Measurements from ENCODE around the gene ARRDC1.
A peak's percentile ranks its signal among the peaks of the same experiment; 100 is the strongest.
"Not testable (repeated sequence)": the region's sequence is repeated elsewhere in the genome, so short reads cannot be mapped to it uniquely, and the experiment has no call there.

Gene ARRDC1

GRCh38 chr9:137592767-137593166, 12.7 kb upstream of the ARRDC1 start:
- TF ChIP-seq CTCF (IDR thresholded peaks at IDR 0.05) = no peak
- no peak for DNase-seq (ENCODE audit: low spot score)
- Histone ChIP-seq H3K27ac (no peak overlapping the region), H3K4me3 (no peak overlapping the region)

- Histone ChIP-seq H3K27ac (no peak overlapping the region), H3K4me3 (no peak overlapping the region)
- TF ChIP-seq CTCF (IDR thresholded peaks at IDR 0.05) = no peak
- DNase-seq (ENCODE audit: low spot score) = no peak
Measured at GRCh38 chr9:137593176-137593575, 12.3 kb upstream of the ARRDC1 start.

- not testable (repeated sequence) for H3K4me3 ChIP-seq; H3K27ac ChIP-seq; DNase-seq (ENCODE audit: low spot score)
Measured at GRCh38 chr9:137596577-137596976, 8.9 kb upstream of the ARRDC1 start.

GRCh38 chr9:137598943-137599342, 6.5 kb upstream of the ARRDC1 start:
- Histone ChIP-seq H3K4me3 (no peak overlapping the region), H3K27ac (no peak overlapping the region)
- TF ChIP-seq CTCF (IDR thresholded peaks at IDR 0.05) = no peak
- DNase-seq (ENCODE audit: low spot score) = no peak

GRCh38 chr9:137602661-137603060, 2.8 kb upstream of the ARRDC1 start:
- Histone ChIP-seq H3K4me3 (no peak overlapping the region), H3K27ac (no peak overlapping the region)
- TF ChIP-seq CTCF (IDR thresholded peaks at IDR 0.05) = no peak
- no peak for DNase-seq (ENCODE audit: low spot score)

GRCh38 chr9:137603879-137604278, 1.6 kb upstream of the ARRDC1 start:
- H3K27ac ChIP-seq = no peak overlapping the region
- H3K4me3 ChIP-seq = no peak overlapping the region
- no peak for TF ChIP-seq CTCF (IDR thresholded peaks at IDR 0.05)
- DNase-seq (ENCODE audit: low spot score) = no peak

- Histone ChIP-seq H3K27ac (peak overlapping the region; percentile 27 to 92), H3K4me3 (peak overlapping the region; percentile 95)
- no peak for DNase-seq (ENCODE audit: low spot score)
- TF ChIP-seq CTCF (IDR thresholded peaks at IDR 0.05) = no peak
Measured at GRCh38 chr9:137604345-137605086, 970 bp upstream of the ARRDC1 start.

Data from coronary artery (tissue), 2 donors.